PC-3 (cell line): ENCODE measurements around the gene ADAMTS17. TPM values are rescaled to one million over a fixed set of nuclear protein-coding genes. Genes with fewer than 3 reads are reported as not detected.

Source experiments
- ATAC-seq: fragments of 200-7000 bp; cut with Tn5 transposase; 2 replicates; pipeline ENCODE4 v1.9.1; 2020; ENCODE audit warnings: mild to moderate bottlenecking, moderate library complexity
- BruUV-seq: library from RNA; stranded (reverse); fragments of 400-500 nt; replicated peaks from 2 replicates; lab custom pipeline; 2021; lab: Mats Ljungman, UMichigan
- CTCF ChIA-PET: fragments of 300-600 bp; sonication (Branson Sonifier 250); formaldehyde crosslinking; loops from one replicate; lab custom pipeline; 2022; ENCODE audit warnings: antibody characterized with exemption; lab: Charles Lee
- POLR2A ChIA-PET: fragments of 300-600 bp; sonication (Branson Sonifier 250); formaldehyde crosslinking; loops from one replicate; lab custom pipeline; 2022; ENCODE audit warnings: antibody characterized with exemption; ENCODE audit not compliant: unreplicated experiment; lab: Charles Lee
- DNase-seq: peaks from one replicate; pipeline ENCODE4 v3.0.0-alpha.2; 2015
- H2AFZ ChIP-seq: fragments of 300-600 bp; sonication (generic); 2 replicates; pipeline ENCODE4 v1.6.0; 2016; ENCODE audit warnings: antibody characterized with exemption, low read length
- H3F3A ChIP-seq: fragments of 300-600 bp; sonication (generic); one replicate; pipeline ENCODE4 v1.6.0; 2017; ENCODE audit warnings: antibody characterized with exemption, low read length, control low read depth, mild to moderate bottlenecking; ENCODE audit not compliant: unreplicated experiment
- H3K27ac ChIP-seq: fragments of 300-600 bp; sonication (generic); 2 replicates; pipeline ENCODE4 v1.5.1; 2016; ENCODE audit warnings: mild to moderate bottlenecking, low read length
- H3K27me3 ChIP-seq: fragments of 300-600 bp; sonication (generic); 2 replicates; pipeline ENCODE4 v1.6.1; 2016; ENCODE audit warnings: low read length, mixed read lengths
- H3K36me3 ChIP-seq: fragments of 300-600 bp; sonication (generic); 2 replicates; pipeline ENCODE4 v1.6.1; 2016; ENCODE audit warnings: low read depth, mixed run types, low read length, mixed read lengths
- H3K4me1 ChIP-seq: fragments of 300-600 bp; sonication (generic); 2 replicates; pipeline ENCODE4 v1.5.1; 2016; ENCODE audit warnings: low read length; ENCODE audit not compliant: insufficient read depth
- H3K4me2 ChIP-seq: fragments of 300-600 bp; sonication (generic); 2 replicates; pipeline ENCODE4 v1.6.0; 2016; ENCODE audit warnings: low read length
- H3K4me3 ChIP-seq: fragments of 300-600 bp; sonication (generic); 2 replicates; pipeline ENCODE4 v1.5.1; 2016; ENCODE audit warnings: mild to moderate bottlenecking, low read length, mixed read lengths
- H3K79me2 ChIP-seq: fragments of 300-600 bp; sonication (generic); 2 replicates; pipeline ENCODE4 v1.6.1; 2017; ENCODE audit warnings: low read length, mixed read lengths
- H3K9ac ChIP-seq: fragments of 300-600 bp; sonication (generic); 2 replicates; pipeline ENCODE4 v1.6.0; 2016; ENCODE audit warnings: mild to moderate bottlenecking, low read length
- H3K9me2 ChIP-seq: fragments of 300-600 bp; sonication (generic); replicated peaks from 2 replicates; pipeline ENCODE4 v1.6.1; 2016; ENCODE audit warnings: mixed run types, low read length, mixed read lengths
- H3K9me3 ChIP-seq: fragments of 300-600 bp; sonication (generic); 2 replicates; pipeline ENCODE4 v1.6.1; 2016; ENCODE audit warnings: low read length, mixed read lengths
- H4K20me1 ChIP-seq: fragments of 300-600 bp; sonication (generic); 2 replicates; pipeline ENCODE4 v1.6.1; 2016; ENCODE audit warnings: low read length, mixed read lengths
- EZH2 ChIP-seq: fragments of 300-600 bp; sonication (generic); IDR thresholded peaks from one replicate; pipeline ENCODE4 v1.6.1; 2017; ENCODE audit warnings: antibody characterized with exemption, mild to moderate bottlenecking, low read length; ENCODE audit not compliant: unreplicated experiment
- EZH2phosphoT487 ChIP-seq: fragments of 300-600 bp; sonication (generic); IDR thresholded peaks from 2 replicates; pipeline ENCODE4 v1.6.1; 2018; ENCODE audit warnings: mild to moderate bottlenecking, antibody characterized with exemption, low read length, borderline replicate concordance
- intact Hi-C: fragments of 100-400 bp; cut with micrococcal nuclease; formaldehyde crosslinking; loops from 2 replicates; pipeline ENCODE4 v1.9.0; 2023
- total RNA-seq: library from RNA; depleted of rRNA; stranded (reverse); fragments of >200 nt; gene quantifications from 2 replicates; pipeline ENCODE4 v1.2.3, GENCODE V29; 2014
- TF ChIP-seq, protein P1 (sequence below): fragments of 300-600 bp; sonication (generic); conservative IDR thresholded peaks from 2 replicates; pipeline ENCODE4 v1.5.1; 2017; ENCODE audit warnings: antibody characterized with exemption, low read depth, mild to moderate bottlenecking, low read length

ADAMTS17 gene
- total RNA-seq, 1 experiment from 2014 or later: 6.9 TPM

DNA sequence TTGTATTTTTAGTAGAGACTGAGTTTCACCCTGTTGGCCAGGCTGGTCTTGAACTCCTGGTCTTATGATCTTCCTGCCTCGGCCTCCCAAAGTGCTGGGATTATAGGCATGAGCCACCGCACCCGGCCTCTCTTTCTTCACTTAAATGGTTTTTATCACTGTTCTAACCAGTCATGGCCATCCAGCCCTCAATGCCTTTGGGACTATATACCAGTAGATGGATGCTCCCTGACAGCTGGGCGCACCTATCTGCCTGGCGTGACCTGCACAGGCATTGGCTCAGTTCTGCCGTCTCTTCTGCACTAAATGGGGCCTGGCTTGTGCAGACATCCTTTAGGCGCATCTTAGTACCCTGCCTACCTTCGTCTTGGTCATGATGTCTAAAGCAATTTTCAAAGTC is 233.4 kb downstream of the ADAMTS17 start:
- intact Hi-C loops: no loop called here
- no peak for DNase-seq
- Histone ChIP-seq H2AFZ (no peak overlapping the region), H3F3A (no peaks in the 10 kb centered on the region), H3K79me2 (no peaks in the 10 kb centered on the region), H3K36me3 (no peaks in the 10 kb centered on the region), H3K27ac (no peak overlapping the region), H3K4me3 (no peak overlapping the region), H3K27me3 (no peaks in the 10 kb centered on the region), H3K9me2 (no peaks in the 10 kb centered on the region), H4K20me1 (no peaks in the 10 kb centered on the region), H3K9me3 (no peaks in the 10 kb centered on the region), H3K4me1 (peaks cover 21% of the 10 kb centered on the region), H3K4me2 (no peak overlapping the region), H3K9ac (no peak overlapping the region)
- no peak for ATAC-seq
- ChIA-PET CTCF (no interaction called here), POLR2A (no interaction called here)
- TF ChIP-seq EZH2phosphoT487: no peak
- TF ChIP-seq, protein P1, sequence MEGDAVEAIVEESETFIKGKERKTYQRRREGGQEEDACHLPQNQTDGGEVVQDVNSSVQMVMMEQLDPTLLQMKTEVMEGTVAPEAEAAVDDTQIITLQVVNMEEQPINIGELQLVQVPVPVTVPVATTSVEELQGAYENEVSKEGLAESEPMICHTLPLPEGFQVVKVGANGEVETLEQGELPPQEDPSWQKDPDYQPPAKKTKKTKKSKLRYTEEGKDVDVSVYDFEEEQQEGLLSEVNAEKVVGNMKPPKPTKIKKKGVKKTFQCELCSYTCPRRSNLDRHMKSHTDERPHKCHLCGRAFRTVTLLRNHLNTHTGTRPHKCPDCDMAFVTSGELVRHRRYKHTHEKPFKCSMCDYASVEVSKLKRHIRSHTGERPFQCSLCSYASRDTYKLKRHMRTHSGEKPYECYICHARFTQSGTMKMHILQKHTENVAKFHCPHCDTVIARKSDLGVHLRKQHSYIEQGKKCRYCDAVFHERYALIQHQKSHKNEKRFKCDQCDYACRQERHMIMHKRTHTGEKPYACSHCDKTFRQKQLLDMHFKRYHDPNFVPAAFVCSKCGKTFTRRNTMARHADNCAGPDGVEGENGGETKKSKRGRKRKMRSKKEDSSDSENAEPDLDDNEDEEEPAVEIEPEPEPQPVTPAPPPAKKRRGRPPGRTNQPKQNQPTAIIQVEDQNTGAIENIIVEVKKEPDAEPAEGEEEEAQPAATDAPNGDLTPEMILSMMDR: no peak
- no peak for TF ChIP-seq EZH2
- no TSS peak for BruUV-seq

- H3K4me2 ChIP-seq: no peak overlapping the region
- no peak for ATAC-seq
- H3K27me3 ChIP-seq: no peaks in the 10 kb centered on the region
- H3K27ac ChIP-seq: no peak overlapping the region
- intact Hi-C loops: no loop called here
- no peak overlapping the region for H2AFZ ChIP-seq
- no peaks in the 10 kb centered on the region for H3K36me3 ChIP-seq
- H3K4me3 ChIP-seq: no peak overlapping the region
- H4K20me1 ChIP-seq: no peaks in the 10 kb centered on the region
- ChIA-PET POLR2A (no interaction called here), CTCF (no interaction called here)
- no peaks in the 10 kb centered on the region for H3F3A ChIP-seq
- TF ChIP-seq EZH2: no peak
- TF ChIP-seq EZH2phosphoT487: no peak
- TF ChIP-seq, protein P1: no peak
- DNase-seq: no peak
- H3K4me1 ChIP-seq: peaks cover 21% of the 10 kb centered on the region
- H3K79me2 ChIP-seq: no peaks in the 10 kb centered on the region
- no peaks in the 10 kb centered on the region for H3K9me3 ChIP-seq
- no TSS peak for BruUV-seq
- H3K9ac ChIP-seq: no peak overlapping the region
- H3K9me2 ChIP-seq: no peaks in the 10 kb centered on the region
These were observed 234.1 kb downstream of the ADAMTS17 start for GRCh38 chr15:100107606-100108225.

DNA sequence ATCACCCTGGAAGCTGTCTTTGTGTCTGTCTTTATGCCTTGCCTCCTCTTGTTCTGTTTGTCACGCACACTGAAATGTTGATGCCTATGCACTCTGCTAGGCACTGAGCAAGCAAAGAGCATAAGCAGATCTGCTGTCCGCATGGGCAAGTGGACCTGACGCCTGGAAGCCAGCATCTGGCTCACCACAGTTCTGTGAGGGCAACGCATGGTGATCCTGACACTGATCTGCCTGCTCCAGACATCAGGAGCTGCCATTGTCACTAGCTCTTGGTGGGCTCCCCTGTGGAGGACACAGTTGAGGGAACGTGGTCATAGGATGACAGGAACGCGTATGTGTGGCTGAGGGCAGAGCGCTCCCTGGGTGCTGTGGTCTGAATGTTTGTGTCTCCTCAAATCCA is 234.6 kb downstream of the ADAMTS17 start:
- POLR2A ChIA-PET: interaction anchor here (0.6 kb wide), 1 partner anchor 374 kb away, joined by 8 read pairs; the partner anchor contains the start of gene LYSMD4
- BruUV-seq: no TSS peak
- Histone ChIP-seq H3K27ac (no peak overlapping the region), H3K9ac (no peak overlapping the region), H3K4me2 (no peak overlapping the region), H3F3A (no peaks in the 10 kb centered on the region), H3K4me3 (no peak overlapping the region), H3K9me2 (no peaks in the 10 kb centered on the region), H2AFZ (no peak overlapping the region), H3K27me3 (no peaks in the 10 kb centered on the region), H4K20me1 (no peaks in the 10 kb centered on the region), H3K4me1 (peaks cover 18% of the 10 kb centered on the region), H3K79me2 (no peaks in the 10 kb centered on the region), H3K36me3 (no peaks in the 10 kb centered on the region), H3K9me3 (no peaks in the 10 kb centered on the region)
- ATAC-seq (no peak), DNase-seq (no peak)
- CTCF ChIA-PET: no interaction called here
- intact Hi-C loops: no loop called here
- TF ChIP-seq, protein P1: no peak
- no peak for TF ChIP-seq EZH2
